Gastroesophageal sphincter (tissue), 3 donors: ENCODE results near the gene GPR82.

ENCODE experiments used
- CTCF ChIP-seq, 4 experiments: fragments of 200-600 bp in 2 of 4; fragments of 450-650 bp in 2 of 4; sonication (generic) in 1 of 4; IDR thresholded peaks; one replicate each; pipeline ENCODE4 v1.5.1; 2017 to 2019; ENCODE audit warnings: antibody characterized with exemption in 4 of 4, mild to moderate bottlenecking in 2 of 4, moderate library complexity in 2 of 4
- EP300 ChIP-seq: sonication (generic); formaldehyde crosslinking; IDR thresholded peaks from one replicate; pipeline ENCODE4 v1.6.1; 2017; ENCODE audit warnings: antibody characterized with exemption, mild to moderate bottlenecking
- POLR2A ChIP-seq, 2 donors: fragments of 450-650 bp; IDR thresholded peaks; one replicate each; pipeline ENCODE4 v1.6.1; 2017; ENCODE audit warnings: antibody characterized with exemption in 2 of 2, mild to moderate bottlenecking in 2 of 2, moderate library complexity in 1 of 2

- TF ChIP-seq CTCF (IDR thresholded peaks at IDR 0.05), result no peak
- no peak for TF ChIP-seq POLR2A (IDR thresholded peaks at IDR 0.05)
- TF ChIP-seq EP300, result no peak
Measured at GRCh38 chrX:41688835-41689234, 35.1 kb upstream of the GPR82 start, which contains the start of gene GPR34.
